SU-DHL-6 (cell line): Measurements from ENCODE around the gene UGT3A1.

Experiments
- CTCF ChIP-seq: fragments of 200-600 bp; sonication (generic); IDR thresholded peaks from one replicate; pipeline ENCODE4 v1.5.1; 2017; ENCODE audit warnings: antibody characterized with exemption, mild to moderate bottlenecking, low read length, moderate library complexity; ENCODE audit not compliant: insufficient read depth, poor library complexity, severe bottlenecking
- EZH2phosphoT487 ChIP-seq: fragments of 200-600 bp; sonication (generic), shearing (Covaris generic); conservative IDR thresholded peaks from 2 replicates; pipeline ENCODE4 v1.6.1; 2018; ENCODE audit warnings: mild to moderate bottlenecking, antibody characterized with exemption, low read length, moderate library complexity, mixed read lengths

DNA sequence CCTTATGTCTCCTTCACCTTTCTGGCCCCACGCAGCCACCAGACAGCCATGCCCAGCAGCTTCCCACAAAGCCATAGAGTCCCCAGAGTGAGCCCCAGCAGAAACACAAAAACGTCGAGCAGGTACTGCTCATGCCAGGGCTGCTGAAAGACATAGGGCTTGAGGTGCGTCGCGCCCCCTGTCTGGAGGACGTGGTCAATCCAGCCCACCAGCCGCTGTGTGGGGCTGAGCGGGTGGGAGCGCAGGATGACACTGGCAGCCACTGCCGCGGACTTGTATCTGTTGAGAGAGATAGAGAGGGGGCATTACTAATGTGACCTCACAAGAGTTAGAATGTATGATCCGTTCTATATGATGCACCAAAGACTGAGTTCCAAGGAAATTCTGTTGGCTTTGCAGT, 44.5 kb upstream of the UGT3A1 start:
- TF ChIP-seq CTCF, result no peak
- no peak for TF ChIP-seq EZH2phosphoT487
